AG20443 (cell line): Measurements from ENCODE around the gene CRKL.
A peak's percentile ranks its signal among the peaks of the same experiment; 100 is the strongest.
"Not testable (repeated sequence)": the region's sequence is repeated elsewhere in the genome, so short reads cannot be mapped to it uniquely, and the experiment has no call there.

Experiments used
- DNase-seq: peaks from one replicate; pipeline ENCODE4 v3.0.0; 2012; ENCODE audit warnings: low spot score, mixed read lengths

Gene CRKL

DNA sequence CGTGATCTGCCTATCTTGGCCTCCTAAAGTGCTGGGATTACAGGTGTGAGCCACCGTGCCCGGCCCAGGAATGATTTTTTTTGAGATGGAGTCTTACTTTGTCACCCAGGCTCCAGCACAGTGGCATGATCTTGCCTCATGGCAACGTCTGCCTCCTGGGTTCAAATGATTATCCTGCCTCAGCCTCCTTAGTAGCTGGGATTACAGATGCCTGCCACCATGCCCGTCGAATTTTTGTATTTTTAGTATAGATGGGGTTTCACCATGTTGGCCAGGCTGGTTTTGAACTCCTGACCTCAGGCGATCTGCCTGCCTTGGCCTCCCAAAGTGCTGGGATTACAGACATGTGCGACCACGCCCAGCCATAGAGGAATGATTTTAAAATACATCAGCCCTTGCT, 17.8 kb downstream of the CRKL start:
- not testable (repeated sequence) for DNase-seq

DNA sequence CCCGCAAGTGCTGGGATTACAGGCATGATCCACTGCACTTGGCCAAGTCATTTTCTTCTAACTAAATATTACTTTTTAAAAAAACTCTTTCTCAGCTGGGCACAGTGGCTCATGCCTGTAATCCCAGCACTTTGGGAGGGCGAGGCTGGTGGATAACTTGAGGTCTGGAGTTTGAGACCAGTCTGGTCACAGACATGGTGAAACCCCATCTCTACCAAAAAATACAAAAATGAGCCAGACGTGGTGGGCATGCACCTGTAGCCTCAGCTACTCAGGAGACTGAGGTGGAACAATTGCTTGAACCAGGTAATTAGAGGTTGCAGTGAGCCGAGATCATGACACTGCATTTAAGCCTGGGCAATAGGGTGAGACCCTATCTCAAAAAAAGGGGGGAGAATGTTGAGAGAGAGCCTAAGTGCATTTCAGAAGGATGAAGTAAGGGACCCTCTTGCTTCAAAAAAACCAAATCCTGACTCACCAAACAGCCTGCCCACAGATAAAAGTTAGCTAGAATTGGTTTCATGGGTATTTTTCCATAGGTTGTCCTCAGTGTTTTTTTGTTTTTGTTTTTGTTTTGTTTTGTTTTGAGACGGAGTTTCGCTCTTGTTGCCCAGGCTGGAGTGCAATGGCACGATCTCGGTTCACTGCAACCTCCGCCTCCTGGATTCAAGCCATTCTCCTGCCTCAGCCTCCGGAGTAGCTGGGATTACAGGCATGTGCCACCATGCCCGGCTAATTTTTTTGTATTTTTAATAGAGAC, 18.8 kb downstream of the CRKL start:
- DNase-seq, result not testable (repeated sequence)

DNA sequence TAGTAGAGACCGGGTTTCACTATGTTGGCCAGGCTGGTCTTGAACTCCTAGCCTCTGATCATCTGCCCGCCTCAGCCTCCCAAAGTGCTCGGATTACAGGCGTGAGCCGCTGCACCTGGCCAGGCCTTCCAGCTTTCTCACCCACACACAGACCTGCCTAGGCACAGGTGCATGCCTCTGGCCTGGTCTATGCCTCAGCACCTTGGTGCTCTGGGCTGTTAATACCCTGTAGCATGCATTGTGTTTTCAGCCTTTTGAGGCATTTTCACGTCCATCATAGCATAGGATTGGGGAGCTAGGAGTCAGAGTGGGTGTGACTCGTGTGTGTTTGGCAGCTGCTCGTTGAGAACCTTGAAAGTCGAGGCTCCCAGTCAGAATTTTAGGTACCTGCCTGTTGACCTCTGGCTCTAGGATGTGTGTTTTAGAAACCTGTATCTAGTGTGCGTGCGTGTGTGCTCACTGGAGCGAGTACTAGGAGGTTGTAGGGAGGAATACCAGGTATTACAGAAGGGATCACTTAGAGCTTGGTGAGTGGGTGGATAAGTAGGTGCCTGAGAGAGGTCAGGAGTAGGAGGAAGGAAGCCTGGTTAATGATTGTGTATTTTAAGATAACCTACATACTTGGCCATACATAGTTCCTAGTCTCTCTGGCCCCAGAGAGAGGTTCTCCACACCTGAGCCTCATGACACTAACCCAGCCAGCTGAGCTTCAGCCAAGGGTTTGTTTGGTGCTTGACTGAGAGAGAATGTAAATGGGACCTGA, 20.0 kb downstream of the CRKL start:
- DNase-seq, result no peak

DNA sequence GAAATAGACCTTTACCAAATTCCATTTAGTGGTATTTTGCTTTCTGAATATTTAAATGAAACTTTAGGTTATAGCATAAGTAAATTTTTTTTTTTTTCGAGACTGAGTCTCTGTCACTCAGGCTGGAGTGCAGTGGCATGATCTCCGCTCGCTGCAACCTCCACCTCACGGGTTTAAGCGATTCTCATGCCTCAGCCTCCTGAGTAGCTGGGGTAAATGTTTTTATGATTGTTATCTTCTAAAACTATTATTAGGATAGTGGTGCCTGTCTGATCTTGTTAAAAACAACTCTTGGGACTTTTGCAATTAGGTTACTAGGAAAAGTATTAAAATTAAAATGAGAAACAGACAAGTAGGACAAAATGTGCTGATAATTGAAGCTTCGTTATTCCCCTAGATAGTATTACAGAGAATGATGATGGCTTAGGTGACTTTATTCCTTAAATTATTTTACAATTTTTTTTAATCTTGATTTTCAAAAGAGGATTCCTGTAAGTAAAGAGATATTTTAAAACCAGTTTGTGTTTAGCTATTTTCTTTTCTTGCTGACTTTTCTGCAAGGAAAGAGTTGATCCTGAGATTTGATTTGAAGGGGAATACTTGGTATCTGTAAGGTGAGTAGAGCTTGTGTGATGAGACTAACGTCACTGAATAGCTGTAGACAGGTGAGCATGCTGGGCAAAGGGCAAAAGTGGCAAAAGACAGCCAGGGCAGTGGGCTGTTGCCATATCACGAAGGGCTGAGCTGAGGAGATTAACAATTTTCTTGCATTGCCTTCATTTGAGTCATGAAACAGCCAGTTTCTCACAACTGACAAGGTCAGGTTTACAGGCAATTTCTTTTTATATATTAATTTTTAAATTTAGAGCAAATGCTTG, 20.8 kb downstream of the CRKL start:
- DNase-seq, result no peak

DNA sequence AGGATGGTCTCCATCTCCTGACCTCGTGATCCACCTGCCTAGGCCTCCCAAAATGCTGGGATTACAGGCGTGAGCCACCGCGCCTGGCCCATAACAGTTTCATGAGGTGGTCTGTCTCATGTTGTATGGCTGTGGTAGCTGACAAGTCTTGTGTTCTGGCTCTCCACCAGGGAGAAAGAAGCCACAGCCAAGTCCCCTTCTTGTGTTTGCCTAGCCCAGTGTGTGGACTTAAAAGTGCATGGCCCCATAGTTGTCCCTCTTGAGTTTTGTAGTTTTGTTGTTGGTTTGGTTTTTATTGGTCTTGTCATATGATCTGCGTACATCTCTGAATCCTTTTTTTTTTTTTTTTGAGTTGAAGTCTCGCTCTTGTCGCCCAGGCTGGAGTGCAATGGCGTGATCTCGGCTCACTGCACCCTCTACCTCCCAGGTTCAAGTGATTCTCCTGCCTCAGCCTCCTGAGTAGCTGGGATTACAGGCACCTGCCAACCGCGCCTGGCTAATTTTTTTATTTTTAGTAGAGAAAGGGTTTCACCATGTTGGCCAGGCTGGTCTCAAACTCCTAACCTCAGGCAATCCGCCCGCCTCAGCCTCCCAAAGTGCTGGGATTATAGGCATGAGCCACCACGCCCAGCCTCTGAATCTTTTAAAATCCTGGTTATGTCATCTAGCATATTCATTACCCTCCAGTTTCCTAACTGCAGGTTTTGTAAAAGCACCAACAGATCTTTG, 22.4 kb downstream of the CRKL start:
- DNase-seq, result not testable (repeated sequence)

DNA sequence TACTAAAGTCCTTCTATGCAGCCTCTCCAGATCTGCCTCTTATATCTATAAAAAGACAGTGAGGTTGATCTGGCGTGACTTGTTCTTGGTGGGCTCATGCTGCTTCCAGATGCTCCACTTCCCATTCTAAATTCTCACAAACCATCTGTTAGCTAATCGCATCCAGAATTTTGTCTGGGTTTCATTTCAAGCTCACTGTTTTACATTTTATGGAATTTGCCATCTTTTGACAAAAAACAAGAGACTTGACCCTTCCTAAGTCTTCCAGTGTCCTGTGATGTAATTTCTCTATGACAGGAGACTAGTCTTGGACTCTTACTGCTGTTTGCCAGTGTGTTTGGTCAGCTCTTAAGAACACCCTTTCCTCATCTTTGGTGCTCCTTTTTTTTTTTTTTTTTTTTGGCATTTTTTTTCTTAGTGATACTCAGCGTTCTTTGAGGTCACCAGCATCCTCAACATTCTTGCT, 23.0 kb downstream of the CRKL start:
- peak; percentile 50 for DNase-seq

DNA sequence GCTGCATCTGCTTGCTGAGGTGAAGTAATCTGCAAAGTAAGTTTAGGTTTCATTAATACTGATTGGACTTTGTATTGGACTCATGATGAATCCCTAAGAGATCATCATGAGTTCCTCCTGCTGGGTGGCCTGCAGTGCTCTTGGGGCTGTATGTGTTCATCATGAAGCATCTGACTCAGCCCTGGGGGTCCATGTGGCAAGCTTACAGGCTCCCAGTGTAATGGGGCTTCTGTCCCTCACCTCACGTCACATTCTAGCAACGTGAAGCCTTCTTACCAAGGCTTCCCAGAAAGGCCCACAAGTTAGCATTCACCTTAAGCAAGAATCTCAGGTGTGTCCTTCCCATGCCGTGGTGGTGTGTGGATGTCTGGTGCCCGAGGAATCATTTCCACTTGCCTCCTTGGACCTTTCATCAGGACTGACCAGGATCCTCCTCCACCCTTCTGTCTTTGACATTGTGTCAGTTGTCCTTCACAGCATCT, 23.7 kb downstream of the CRKL start:
- DNase-seq, result no peak

DNA sequence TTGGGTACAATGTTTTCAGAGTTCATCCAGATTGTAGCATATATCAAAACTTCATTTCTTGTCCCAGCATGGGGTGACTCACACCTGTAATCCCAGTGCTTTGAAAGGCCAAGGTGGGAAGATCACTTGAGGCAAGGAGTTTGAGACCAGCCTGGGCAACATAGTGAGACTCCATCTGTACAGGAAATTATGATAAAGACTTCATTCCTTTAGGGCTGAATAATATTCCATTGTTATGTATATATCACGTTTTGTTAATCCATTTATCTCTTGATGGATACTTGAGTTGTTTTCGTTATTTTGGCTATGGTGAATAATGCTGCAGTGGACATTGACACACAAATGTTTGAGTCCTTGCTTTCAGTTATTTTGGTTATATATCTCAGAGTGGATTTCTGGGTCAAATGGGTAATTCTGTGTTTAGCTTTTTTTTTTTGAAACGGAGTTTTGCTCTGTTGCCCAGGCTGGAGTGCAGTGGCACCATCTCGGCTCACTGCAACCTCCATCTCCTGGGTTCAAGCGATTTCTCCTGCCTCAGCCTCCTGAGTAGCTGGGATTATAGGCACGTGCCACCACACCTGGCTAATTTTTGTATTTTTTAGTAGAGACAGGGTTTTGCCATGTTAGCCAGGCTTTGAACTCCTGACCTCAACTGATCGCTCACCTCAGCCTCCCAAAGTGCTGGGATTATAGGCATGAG, 25.1 kb downstream of the CRKL start:
- not testable (repeated sequence) for DNase-seq

DNA sequence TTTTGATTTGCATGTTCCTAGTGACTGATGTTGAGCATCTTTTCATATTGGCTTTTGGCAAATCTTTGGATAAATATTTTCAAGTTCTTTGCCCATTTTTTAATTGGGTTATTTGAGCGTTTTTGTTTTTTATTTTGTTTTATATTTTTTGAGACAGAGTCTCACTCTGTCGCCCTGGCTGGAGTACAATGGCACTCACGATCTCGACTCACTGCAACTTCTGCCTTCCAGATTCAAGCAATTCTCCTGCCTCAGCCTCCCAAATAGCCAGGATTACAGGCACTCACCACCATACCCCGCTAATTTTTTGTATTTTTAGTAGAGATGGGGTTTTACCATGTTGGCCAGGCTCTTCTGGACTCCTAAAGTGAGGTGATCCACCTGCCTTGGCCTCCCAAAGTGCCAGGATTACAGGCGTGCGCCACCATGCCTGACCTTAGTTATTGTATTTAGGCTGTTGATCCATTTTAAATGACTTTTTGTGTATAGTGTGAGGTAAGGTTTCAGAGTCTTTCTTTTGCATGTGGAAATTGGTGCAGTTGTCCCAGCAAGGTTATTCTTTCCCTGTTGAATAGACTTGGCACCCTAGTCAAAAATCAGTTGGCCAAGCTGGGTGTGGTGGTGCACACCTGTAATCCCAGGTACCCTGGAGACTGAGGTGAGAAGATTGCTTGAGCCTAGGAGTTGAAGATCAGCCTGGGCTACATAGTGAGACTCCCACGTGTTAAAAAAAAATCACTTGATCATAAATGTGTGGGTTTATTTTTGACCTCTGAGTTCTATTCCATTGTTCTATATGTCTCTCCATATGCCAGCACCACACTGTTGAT, 26.1 kb downstream of the CRKL start:
- no peak for DNase-seq

DNA sequence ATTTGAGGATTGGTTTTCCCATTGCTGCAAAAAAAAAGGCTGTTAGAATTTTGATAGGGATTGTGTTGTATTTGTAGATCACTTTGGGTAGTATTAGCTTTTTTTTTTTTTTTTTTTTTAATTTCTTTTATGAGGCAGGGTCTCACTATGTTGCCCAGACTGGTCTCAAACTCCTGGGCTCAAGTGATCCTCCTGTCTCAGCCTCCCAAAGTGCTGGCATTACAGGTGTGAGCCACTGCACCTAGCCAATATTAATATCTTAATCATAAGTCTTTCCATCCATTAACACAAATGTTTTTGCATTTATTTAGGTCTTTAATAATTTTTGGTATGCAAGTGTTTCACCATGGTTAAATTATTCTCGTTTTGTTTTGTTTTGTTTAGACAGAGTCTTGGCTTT, 26.8 kb downstream of the CRKL start:
- DNase-seq, result no peak

DNA sequence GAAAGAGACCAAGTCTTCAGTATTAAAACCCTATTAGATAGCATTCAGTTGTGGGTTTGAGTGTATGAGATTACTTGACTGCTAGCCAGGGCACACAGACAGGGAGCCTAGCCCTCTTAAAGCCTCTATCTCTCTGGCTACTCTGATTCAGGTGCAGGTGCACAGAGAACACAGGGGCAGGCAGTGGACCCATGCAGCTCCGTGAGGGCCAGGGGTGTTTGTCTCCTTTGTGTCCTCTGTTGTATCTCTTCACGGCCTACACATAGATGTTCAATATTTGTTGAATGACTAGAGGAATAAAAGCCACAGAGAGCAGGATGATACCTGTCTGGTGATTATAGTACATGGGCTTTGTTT, 28.3 kb downstream of the CRKL start:
- no peak for DNase-seq

DNA sequence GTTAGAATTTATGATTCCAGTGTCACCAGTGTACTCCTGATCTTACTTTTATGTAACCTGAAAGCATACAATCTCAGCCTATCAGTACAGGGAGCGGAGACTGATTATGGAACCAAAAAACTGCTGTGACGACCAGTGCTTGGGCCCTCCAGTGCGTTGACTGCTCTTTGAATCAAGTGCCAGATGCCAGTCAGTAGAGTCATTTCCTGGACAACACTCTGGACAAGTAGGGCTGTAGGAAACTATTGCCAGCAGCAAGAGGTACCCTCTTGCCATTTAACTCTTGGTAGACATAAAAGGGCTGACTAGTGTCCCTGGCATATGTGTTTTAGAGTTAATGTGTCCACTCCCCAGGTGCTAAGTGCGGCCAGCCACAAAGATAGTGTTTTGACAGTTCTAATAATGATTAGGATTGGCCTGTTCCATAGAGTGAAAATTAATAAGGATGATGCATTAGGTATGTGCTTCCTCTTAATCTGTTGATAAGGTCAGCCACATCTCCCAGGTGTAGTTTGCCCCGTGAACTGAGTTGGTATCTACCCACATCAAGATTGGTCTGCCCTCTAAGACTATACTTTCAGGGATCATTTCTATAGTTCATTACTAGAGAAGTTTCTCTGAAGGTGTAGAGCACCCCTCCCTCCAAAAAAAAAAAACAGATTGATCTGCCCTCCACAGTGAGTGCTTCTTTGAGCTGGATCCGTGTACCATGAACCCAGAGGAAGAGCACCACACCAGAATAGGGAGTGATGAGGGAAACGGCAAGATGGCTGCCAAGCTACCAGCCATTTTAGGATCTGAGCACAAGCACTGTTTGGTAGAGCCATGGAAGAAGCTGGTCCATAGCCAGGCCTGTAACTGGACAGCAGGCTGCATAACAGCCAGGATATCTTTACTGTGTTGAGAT, 29.1 kb downstream of the CRKL start:
- no peak for DNase-seq

DNA sequence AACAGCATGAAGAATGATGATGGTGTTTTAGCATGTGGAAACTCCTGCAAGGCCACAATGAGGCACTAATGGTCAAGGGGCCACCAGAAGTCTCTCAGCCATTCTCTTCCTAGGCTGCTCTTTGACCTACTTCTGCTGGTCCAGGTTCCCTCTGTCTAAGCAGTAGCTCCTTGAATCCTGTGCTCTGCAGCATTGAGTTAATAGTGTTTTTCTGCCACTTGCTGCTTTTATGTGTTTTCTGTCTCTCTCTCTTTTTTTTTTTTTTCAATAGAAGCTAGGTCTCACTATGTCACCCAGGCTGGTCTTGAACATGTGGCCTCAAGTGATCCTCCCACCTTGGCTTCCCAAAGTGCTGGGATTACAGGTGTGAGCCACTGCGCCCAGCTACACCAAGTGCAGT, 29.8 kb downstream of the CRKL start:
- DNase-seq, result no peak

DNA sequence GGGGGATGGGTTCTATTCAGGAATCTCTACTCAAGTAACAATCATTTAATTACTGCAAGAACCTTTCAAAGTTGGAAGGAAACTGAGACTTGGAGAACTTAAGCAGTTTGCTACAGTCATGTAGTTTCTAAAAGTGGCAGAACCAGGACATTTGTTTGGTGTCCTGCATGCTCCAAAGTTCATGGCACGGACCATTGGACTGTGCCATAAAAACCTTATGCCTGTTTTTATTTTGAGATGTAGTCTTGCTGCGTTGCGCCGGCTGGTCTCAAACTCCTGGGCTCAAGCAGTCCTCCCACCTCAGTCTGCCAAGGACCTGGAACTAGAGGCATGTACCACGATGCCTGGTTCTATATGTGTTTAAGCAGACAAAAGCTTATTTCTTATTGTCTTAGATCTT, 31.2 kb downstream of the CRKL start:
- no peak for DNase-seq

DNA sequence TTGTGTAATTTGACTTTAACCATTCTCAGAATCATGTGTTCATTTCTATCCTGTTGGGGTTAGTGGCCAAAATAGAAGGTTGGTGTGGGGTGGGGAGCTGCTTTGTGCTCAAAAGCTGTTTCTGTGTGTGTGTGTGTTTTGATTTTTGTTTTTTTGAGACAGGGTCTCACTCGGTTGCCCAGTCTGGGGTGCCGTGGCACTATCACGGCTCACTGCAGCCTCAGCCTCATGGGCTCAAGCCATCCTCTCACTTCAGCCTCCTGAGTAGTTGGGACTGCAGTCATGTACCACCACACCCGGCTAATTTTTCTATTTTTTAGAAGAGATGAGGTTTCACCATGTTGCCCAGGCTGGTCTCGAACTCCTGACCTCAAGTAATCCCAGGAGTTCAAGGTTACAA, 31.8 kb downstream of the CRKL start:
- no peak for DNase-seq

DNA sequence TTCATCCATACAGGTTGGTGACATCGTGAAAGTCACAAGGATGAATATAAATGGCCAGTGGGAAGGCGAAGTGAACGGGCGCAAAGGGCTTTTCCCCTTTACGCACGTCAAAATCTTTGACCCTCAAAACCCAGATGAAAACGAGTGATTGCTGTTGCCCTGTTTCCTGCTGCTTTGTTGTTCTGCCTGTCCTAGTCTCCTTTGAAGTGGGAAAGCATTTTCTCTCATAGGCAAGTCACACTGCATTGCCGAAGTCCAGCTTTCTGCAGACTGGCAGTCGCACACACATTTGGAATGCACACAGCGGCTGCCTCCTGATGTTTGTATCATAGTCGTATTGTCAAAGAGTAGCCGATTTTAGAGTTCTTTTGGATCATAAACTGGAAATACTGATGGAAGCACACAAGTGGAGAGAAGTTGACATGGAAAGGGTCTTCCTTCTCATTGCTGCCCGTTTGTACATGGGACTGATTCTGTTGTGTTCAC, 32.5 kb downstream of the CRKL start:
- DNase-seq, result no peak

DNA sequence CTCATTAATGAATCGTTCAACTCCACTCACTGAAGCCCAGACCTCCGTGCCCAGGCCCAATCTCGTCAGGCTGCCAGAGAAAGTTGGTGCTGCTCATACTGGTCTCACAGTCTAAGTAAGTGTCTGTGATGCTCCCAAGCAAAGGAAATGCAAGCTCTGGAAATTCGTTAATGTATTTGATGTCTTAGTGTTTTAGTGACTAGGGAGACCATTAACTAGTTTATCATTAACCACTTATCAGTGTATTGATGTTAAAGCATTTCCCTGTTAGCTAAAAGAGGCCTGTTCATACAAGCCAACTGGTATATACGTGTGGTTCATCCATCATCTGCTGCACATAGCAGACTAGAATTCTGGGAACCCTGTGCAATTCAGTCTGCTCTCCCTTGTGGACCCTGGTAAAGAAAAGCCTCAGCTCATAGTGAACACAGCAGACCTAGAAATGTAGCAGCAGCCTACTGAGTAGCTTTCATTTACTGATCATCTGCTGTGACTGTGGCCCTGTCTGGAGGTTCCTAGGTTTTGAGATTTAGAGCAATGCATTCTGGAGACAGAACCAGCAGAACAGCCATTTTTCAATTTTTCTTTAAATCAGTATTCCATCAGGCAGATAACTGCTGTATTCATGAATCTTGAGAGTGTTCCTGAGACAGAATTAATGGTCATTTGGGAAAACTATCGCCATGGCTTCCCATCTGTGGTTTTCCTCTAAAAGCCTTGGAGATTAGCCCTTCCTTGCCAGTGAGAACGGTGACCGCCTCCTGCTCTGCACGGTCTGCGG, 34.1 kb downstream of the CRKL start:
- DNase-seq, result no peak

DNA sequence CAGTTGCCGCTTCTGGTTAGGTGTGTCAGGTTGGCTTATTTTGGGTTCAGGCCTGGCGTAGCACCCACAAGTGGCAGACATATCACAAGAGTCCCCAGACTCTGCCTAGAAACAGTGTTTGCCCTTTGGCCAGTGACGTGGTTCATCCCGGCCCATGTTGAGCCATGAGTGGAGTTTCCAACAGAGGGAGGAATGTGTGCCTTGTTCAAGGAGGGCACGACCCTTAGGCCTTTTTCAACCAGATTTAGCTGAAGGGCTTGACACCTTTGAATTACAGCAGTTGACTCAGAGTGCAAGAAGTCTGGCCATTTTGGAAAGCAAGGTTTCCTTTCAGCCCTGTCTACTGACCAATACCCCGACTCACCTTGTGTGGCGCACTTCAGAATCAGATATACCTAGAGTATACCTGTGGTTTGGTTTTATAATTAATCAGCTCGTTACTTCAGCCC, 34.7 kb downstream of the CRKL start:
- no peak for DNase-seq
